ENCODE measurements around the gene KCTD2.

- TF ChIP-seq CTCF (IDR thresholded peaks at IDR 0.05; ENCODE audit: low read depth, low read length, poor library complexity, severe bottlenecking) (no peak), EZH2phosphoT487 (IDR thresholded peaks at IDR 0.05; ENCODE audit: borderline replicate concordance, low read length) (no peak)
These were observed 61.2 kb downstream of the KCTD2 start for GRCh38 chr17:75108193-75108592.

Data from DOHH2 (cell line).